Urinary bladder (tissue), 4 donors: ENCODE measurements around the gene TLR9. TPM values are rescaled to one million over a fixed set of nuclear protein-coding genes. Genes with fewer than 3 reads are reported as not detected.
"Not testable (repeated sequence)": the region's sequence is repeated elsewhere in the genome, so short reads cannot be mapped to it uniquely, and the experiment has no call there.

Experiments used
- DNase-seq: peaks from one replicate; pipeline ENCODE4 v3.0.0-alpha.2; 2015; ENCODE audit errors: extremely low spot score
- H3K27ac ChIP-seq: one replicate; pipeline ENCODE4 v1.5.1; 2013; ENCODE audit warnings: low read depth, mild to moderate bottlenecking, moderate library complexity
- H3K36me3 ChIP-seq: one replicate; pipeline ENCODE4 v1.6.1; 2013; ENCODE audit warnings: mild to moderate bottlenecking, moderate library complexity; ENCODE audit not compliant: insufficient read depth
- H3K4me1 ChIP-seq: one replicate; pipeline ENCODE4 v1.6.1; 2013; ENCODE audit warnings: mild to moderate bottlenecking, moderate library complexity; ENCODE audit not compliant: insufficient read depth
- H3K4me3 ChIP-seq: one replicate; pipeline ENCODE4 v1.5.1; 2013; ENCODE audit warnings: low read depth, low read length
- whole genome bisulfite sequencing: extraction: QIAGEN DNeasy Blood & Tissue Kit; methylation state at CpG from one replicate; pipeline ENCODE4 v1.1.7; 2013; 5-methylcytosine and 5-hydroxymethylcytosine counted together
- polyA plus RNA-seq: library from polyadenylated mRNA; stranded (reverse); fragments of 200-250 nt; gene quantifications from one replicate; pipeline ENCODE4 v1.2.3, GENCODE V29; 2013
- total RNA-seq: library from RNA; depleted of rRNA; stranded (reverse); fragments of >200 nt; gene quantifications from one replicate; pipeline ENCODE4 v1.2.3, GENCODE V29; 2014
- donor health status: healthy with polysubstance abuse.
- donor health status: healthy.

TLR9 gene
- total RNA-seq (0.11 TPM), polyA plus RNA-seq (0.33 TPM)

- no peak within 1 kb of the TSS for H3K27ac ChIP-seq
- WGBS: 73% methylated on average over 9 of the region's 9 CpGs
- DNase-seq: no peak
- H3K36me3 ChIP-seq: peaks cover 5% of the 10 kb centered on the region
- H3K4me1 ChIP-seq: no peaks in the 10 kb centered on the region
- H3K4me3 ChIP-seq: no peak within 1 kb of the TSS
Observed at GRCh38 chr3:52225452-52226228, at the start of gene TLR9. Gene TLR9 (minus strand): TSS chr3:52225645. CDS start chr3:52225529, 116 bp downstream.

GRCh38 chr3:52274781-52275180, 49.3 kb upstream of the TLR9 start:
- not testable (repeated sequence) for H3K27ac ChIP-seq, H3K4me1 ChIP-seq, H3K36me3 ChIP-seq, H3K4me3 ChIP-seq, DNase-seq
- 91% methylated on average over 18 of the region's 18 CpGs for WGBS

GRCh38 chr3:52272831-52273230, 47.4 kb upstream of the TLR9 start:
- no peak overlapping the region for H3K27ac ChIP-seq
- WGBS: 92% methylated on average over 3 of the region's 3 CpGs
- peaks cover 1% of the 10 kb centered on the region for H3K4me1 ChIP-seq
- H3K4me3 ChIP-seq: no peak overlapping the region
- H3K36me3 ChIP-seq: no peaks in the 10 kb centered on the region
- DNase-seq: no peak

- not testable (repeated sequence) for DNase-seq, H3K27ac ChIP-seq, H3K4me1 ChIP-seq, H3K36me3 ChIP-seq, H3K4me3 ChIP-seq
- WGBS: 92% methylated on average over 9 of the region's 9 CpGs
Observed at GRCh38 chr3:52272172-52272571, 46.7 kb upstream of the TLR9 start.

- WGBS: 45% methylated on average over 9 of the region's 9 CpGs
- H3K4me3 ChIP-seq: no peak overlapping the region
- peaks cover 1% of the 10 kb centered on the region for H3K36me3 ChIP-seq
- no peak for DNase-seq
- peak overlapping the region; percentile 64 for H3K27ac ChIP-seq
- peaks cover 1% of the 10 kb centered on the region for H3K4me1 ChIP-seq
Observed at GRCh38 chr3:52270252-52270754, 44.9 kb upstream of the TLR9 start.

- Histone ChIP-seq H3K27ac (no peak overlapping the region), H3K4me3 (no peak overlapping the region), H3K4me1 (peaks cover 1% of the 10 kb centered on the region), H3K36me3 (peaks cover 1% of the 10 kb centered on the region)
- WGBS: 58% methylated on average over 3 of the region's 3 CpGs
- no peak for DNase-seq
Observed at GRCh38 chr3:52269776-52270175, 44.3 kb upstream of the TLR9 start.

- Histone ChIP-seq H3K36me3 (peaks cover 3% of the 10 kb centered on the region), H3K4me1 (peaks cover 1% of the 10 kb centered on the region), H3K4me3 (no peak overlapping the region), H3K27ac (peak overlapping the region; percentile 29)
- WGBS: 84% methylated on average over 7 of the region's 7 CpGs
- DNase-seq: no peak
Observed at GRCh38 chr3:52268036-52268435, 42.6 kb upstream of the TLR9 start.

GRCh38 chr3:52265387-52265786, 39.9 kb upstream of the TLR9 start:
- peaks cover 4% of the 10 kb centered on the region for H3K36me3 ChIP-seq
- H3K4me3 ChIP-seq: no peak overlapping the region
- no peaks in the 10 kb centered on the region for H3K4me1 ChIP-seq
- WGBS: 91% methylated on average over 6 of the region's 6 CpGs
- DNase-seq: no peak
- H3K27ac ChIP-seq: no peak overlapping the region

GRCh38 chr3:52262447-52262846, 37.0 kb upstream of the TLR9 start:
- DNase-seq: no peak
- no peaks in the 10 kb centered on the region for H3K4me1 ChIP-seq
- H3K36me3 ChIP-seq: peaks cover 4% of the 10 kb centered on the region
- no peak overlapping the region for H3K27ac ChIP-seq
- H3K4me3 ChIP-seq: no peak overlapping the region

- H3K27ac ChIP-seq: no peak overlapping the region
- peaks cover 8% of the 10 kb centered on the region for H3K36me3 ChIP-seq
- no peaks in the 10 kb centered on the region for H3K4me1 ChIP-seq
Observed at GRCh38 chr3:52259448-52259847, 34.0 kb upstream of the TLR9 start.

GRCh38 chr3:52259035-52259434, 33.6 kb upstream of the TLR9 start:
- no peak for DNase-seq
- Histone ChIP-seq H3K27ac (no peak overlapping the region), H3K36me3 (peaks cover 8% of the 10 kb centered on the region), H3K4me1 (no peaks in the 10 kb centered on the region), H3K4me3 (no peak overlapping the region)
- 86% methylated on average over 1 of the region's 1 CpG for WGBS

More at GRCh38 chr3:52259448-52259847, 34.0 kb upstream of the TLR9 start:
- no peak for DNase-seq
- no peak overlapping the region for H3K4me3 ChIP-seq
- 88% methylated on average over 4 of the region's 4 CpGs for WGBS

- H3K36me3 ChIP-seq: peaks cover 5% of the 10 kb centered on the region
Observed at GRCh38 chr3:52257911-52258310, 32.5 kb upstream of the TLR9 start.

GRCh38 chr3:52256622-52257021, 31.2 kb upstream of the TLR9 start:
- no peak for DNase-seq
- Histone ChIP-seq H3K4me3 (no peak overlapping the region), H3K4me1 (no peaks in the 10 kb centered on the region), H3K36me3 (peaks cover 4% of the 10 kb centered on the region), H3K27ac (no peak overlapping the region)
- WGBS: 86% methylated on average over 4 of the region's 4 CpGs

More at GRCh38 chr3:52257911-52258310, 32.5 kb upstream of the TLR9 start:
- Histone ChIP-seq H3K4me1 (no peaks in the 10 kb centered on the region), H3K4me3 (no peak overlapping the region), H3K27ac (no peak overlapping the region)
- DNase-seq: no peak
- WGBS: 73% methylated on average over 4 of the region's 4 CpGs

- no peak for DNase-seq
- no peak overlapping the region for H3K4me3 ChIP-seq
- no peak overlapping the region for H3K27ac ChIP-seq
- H3K36me3 ChIP-seq: peaks cover 4% of the 10 kb centered on the region
- 84% methylated on average over 3 of the region's 3 CpGs for WGBS
- H3K4me1 ChIP-seq: no peaks in the 10 kb centered on the region
Observed at GRCh38 chr3:52256159-52256558, 30.7 kb upstream of the TLR9 start.
